HG03378 (cell line): ENCODE results near the gene STX2.

Experiments
- ATAC-seq: cut with Tn5 transposase; IDR thresholded peaks from one replicate; pipeline ENCODE4 v1.9.1; 2021; ENCODE audit warnings: mild to moderate bottlenecking, moderate library complexity; ENCODE audit not compliant: unreplicated experiment

STX2 gene

DNA sequence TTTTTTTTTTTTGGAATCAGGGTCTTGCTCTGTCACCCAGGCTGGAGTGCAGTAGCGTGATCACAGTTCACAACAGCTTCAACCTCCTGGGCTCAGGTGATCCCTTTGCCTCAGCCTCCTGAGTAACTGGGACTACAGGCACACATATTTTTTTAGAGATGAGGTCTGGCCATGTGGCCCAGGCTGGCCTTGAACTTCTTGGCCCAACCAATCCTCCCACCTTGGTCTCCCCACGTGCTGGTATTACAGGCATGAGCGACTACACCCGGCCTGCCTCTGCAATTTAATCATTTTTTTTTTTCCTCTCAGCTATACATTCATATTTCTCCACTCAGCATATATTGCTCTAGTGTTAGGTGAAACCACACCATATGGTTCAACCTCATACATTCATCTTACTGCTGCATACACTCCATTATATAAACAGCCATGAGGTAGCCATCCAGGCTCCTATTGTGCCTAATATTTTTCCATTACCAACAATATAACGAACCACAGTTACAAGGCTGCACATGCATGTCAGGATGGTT lies 7.1 kb downstream of the STX2 start:
- no peak for ATAC-seq

DNA sequence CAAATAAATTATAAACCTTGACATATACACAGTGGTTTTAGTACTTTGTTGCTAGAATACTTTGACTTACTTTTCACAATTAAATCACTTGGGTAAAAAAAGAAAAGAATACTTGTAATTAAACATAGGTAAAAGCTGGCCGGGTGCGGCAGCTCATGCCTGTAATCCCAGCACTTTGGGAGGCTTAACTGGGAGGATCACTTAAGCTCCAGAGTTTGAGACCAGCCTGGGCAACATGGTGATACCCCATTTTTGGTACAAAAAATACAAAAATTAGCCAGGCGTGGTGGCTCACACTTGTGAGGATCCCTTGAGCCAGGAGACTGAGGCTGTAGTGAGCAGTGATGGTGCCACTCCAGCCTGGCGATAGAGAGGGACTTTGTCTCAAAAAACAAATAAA lies 7.8 kb downstream of the STX2 start:
- ATAC-seq = no peak

GRCh38 chr12:130830246-130830551 lies 8.9 kb downstream of the STX2 start:
- no peak for ATAC-seq

- no peak for ATAC-seq
Observed at GRCh38 chr12:130829391-130830245, 9.4 kb downstream of the STX2 start.

- ATAC-seq = no peak
Observed at GRCh38 chr12:130828895-130829294, 10.2 kb downstream of the STX2 start.

GRCh38 chr12:130827432-130827831 lies 11.6 kb downstream of the STX2 start:
- ATAC-seq = no peak

GRCh38 chr12:130826151-130826801 lies 12.8 kb downstream of the STX2 start:
- ATAC-seq = no peak

DNA sequence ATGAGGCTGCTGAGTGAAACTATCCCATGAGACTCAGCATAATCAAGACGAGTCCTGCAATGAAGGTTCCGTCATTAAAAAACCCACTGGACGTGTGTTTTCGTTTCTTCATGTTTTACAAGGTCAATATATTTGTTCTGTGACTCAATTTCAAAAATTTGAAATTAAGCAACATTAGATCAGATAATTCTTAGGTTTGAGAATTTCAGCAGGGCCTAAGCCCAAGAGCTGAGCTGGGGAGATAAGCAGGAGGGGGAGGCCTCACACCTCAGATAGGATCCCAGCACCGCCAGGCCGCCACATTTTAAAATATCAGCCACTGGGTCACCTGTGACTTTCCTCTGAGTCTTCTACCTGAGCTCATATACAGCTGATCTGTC lies 13.3 kb downstream of the STX2 start:
- ATAC-seq = no peak

DNA sequence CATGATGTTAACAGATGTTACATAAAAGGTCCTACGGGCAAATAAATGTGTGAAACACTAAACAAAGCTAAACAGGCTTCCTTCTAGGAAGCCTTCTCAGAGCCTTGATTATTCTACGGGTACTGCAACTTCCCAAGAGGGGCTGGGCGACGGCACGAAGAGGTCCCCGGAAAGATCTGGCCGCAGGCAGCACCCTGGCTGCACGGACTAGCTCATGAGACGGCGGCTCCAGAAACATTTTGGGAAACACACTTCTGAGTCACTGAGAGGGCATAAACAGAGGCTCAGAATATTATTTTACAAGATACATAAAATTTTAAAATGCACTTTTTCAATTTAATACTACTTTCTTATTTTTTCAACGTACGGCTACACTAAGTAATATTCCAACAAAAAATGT lies 19.4 kb downstream of the STX2 start:
- ATAC-seq = no peak

DNA sequence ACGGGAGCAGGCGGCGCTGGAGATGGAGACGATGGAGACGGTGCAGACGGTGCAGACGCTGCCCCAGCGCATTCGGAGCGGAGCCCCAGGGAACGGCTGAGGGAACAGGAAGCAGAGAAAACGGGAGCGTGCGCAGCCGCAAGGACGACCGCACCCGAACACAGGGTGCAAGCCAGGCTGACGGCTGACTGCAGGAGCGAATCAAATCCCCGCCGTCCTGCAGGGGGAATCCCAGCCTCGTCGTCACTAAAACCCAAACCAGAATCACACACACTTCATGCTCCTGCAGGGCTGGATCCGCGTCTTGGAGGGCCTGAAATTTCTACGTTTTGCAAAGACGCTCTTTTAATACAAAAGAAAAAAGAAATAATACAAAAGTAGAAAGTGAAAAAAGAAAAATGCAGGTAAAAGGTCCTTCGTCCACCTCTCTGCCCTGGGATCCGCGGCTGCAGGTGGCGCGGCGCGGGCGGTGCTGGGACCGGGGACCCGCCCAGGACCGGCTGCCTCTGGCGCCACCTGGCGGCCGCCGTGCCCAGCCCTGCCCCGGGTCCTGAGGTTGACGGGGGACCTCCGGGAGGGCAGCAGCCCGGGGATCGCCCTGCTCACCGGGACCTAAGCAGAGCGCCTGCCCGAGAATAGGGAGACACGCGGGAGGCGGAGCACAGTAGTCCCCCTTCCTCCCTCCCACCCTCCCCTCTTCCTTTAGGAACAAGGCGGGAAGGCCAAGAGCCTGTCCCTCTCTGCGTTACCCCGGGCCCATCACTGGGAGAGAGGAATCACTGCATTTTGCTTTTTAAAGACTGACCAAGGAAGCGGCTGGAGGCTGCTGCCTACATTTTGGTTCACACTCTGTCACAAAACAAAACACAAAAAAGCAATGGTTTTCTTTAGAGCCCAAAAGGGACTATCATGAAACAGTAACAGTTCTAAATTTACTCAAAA lies 20.1 kb downstream of the STX2 start:
- ATAC-seq = peak; percentile 70

- no peak for ATAC-seq
Observed at GRCh38 chr12:130818272-130818634, 20.8 kb downstream of the STX2 start.

DNA sequence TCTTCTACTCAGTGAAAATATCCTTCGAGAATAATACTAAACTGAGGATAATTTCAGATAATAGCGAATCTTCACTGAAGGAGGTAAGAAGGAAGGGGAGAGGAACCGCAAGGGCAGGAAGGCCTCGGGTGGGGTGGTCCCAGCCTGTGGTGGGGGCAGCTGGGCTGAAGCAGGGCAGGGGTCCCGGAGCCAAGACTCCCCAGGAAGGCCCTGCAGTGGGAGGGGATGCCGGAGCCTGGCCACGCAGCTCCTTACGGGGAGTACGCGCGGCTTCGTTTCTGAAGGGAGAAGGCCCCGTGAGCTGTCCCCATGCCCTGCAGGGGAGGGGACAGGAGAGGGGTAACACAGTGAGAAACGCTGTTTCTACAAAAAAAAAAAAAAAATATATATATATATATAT lies 21.2 kb downstream of the STX2 start:
- no peak for ATAC-seq

DNA sequence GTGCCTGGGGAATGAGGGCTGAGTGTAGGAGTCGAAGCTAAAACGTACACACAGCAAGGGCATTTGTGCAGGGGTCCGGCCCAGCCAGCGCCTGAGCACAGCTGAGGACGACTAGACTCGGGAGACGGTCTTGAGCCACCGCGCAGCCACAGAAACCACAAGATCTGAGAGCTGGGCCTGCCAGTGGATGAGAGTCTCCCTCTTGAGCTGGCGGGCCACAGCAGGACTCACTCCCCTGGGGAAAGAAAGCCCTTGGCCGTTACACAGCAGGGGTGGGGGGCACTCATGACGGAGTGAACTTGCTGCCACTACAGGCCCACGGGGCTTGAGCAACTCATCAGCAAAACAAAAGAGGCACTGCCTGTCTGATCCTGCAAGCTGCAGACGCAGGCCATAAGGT lies 23.0 kb downstream of the STX2 start:
- no peak for ATAC-seq

- peak; percentile 29 for ATAC-seq
Observed at GRCh38 chr12:130815028-130815741, 23.9 kb downstream of the STX2 start.

GRCh38 chr12:130813949-130814348 lies 25.1 kb downstream of the STX2 start:
- no peak for ATAC-seq

DNA sequence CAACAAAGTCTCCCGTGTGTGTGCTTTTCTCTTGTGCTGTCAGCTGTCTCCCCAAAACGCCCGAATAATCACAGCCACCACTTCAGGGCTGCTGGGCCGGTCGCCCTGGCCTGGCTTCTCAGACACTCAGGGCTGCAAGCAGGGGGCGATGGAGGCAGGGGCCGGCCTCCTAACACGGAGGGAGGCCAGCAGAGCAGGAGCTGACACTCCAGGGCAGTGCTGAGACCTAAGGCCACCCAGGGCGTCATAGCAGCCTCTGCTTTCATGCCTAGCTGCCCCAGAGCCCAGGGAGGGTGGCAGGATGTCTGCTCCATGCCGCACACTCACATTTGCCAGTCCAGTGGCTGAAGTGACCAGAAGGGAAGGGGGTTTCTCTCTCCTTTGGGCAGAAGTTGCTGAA lies 25.6 kb downstream of the STX2 start:
- no peak for ATAC-seq

DNA sequence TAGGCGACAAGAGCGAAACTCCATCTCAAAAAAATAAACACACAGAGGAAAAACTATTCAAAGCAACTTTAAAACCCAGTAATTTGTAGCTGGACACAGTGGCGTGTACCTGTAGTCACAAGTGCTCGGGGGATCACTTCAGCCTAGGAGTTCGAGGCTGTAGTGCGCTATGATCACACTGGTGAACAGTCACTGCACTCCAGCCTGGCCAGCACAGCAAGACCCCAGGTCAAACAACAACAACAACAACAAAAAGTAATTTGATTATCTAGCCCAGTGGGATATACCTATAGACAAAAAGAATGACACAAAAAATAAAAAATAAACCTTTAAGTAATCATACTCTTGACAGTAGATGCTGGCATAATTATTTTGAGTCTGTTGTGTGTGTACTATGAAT lies 29.3 kb downstream of the STX2 start:
- no peak for ATAC-seq

GRCh38 chr12:130807309-130807708 lies 31.7 kb downstream of the STX2 start:
- no peak for ATAC-seq

- ATAC-seq = no peak
Observed at GRCh38 chr12:130806574-130806973, 32.5 kb downstream of the STX2 start.

DNA sequence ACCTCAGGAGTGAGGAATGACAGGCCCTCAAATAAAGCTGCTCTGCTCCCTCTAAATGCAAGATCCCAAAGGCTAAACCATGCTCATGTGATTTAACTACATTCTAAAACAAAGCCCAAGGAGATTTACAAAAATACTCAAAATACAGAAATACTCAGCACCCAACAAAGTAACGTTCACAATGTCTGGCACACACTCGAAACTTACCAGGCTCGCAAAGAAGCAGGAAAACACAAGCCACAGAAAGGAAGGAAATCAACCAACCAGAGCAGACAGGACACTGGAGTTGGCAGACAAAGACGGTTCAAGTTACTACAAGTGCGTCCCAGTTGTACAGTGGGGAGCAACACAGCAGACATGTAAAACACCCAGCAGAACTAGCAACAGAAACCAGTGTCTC lies 33.4 kb downstream of the STX2 start:
- no peak for ATAC-seq

DNA sequence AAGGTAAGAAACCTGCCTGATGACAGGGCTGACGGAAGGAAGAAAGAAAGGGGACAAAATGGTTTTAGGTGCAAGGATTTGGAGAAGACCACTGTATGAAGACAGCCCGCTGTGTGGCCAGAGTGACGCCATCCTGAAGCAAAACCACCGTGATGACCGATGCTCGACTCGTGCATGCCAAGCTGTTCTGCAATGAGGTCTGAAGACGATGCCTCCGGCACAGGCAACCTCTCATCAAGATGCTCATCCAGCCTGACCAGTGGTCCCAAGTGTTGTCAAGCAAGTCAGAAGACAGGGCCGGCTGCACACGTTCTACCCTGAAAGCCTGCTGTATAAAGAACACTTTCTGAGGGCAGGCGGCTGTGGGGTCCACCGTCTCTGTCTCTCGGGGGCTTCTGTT lies 34.8 kb downstream of the STX2 start:
- ATAC-seq = no peak
